H1 (cell line): Measurements from ENCODE around the gene CHST2. TPM values are rescaled to one million over a fixed set of nuclear protein-coding genes. Genes with fewer than 3 reads are reported as not detected.

Source experiments
- CHD7 ChIP-seq: fragments of 300-600 bp; sonication (generic); IDR thresholded peaks from 2 replicates; pipeline ENCODE4 v1.7.1; 2012; ENCODE audit warnings: low read length, moderate library complexity, mild to moderate bottlenecking, inconsistent platforms; ENCODE audit not compliant: insufficient replicate concordance
- CREB1 ChIP-seq: IDR thresholded peaks from 2 replicates; pipeline ENCODE4 v1.6.1; 2012; ENCODE audit warnings: inconsistent platforms
- E2F6 ChIP-seq: IDR thresholded peaks from 2 replicates; pipeline ENCODE4 v1.6.1; 2012; ENCODE audit warnings: inconsistent platforms
- KDM1A ChIP-seq: fragments of 200-600, 300-600 bp; sonication (generic); IDR thresholded peaks from 2 replicates; pipeline ENCODE4 v1.7.1; 2016; ENCODE audit warnings: mild to moderate bottlenecking, low read length, borderline replicate concordance
- POLR2A ChIP-seq, 2 experiments: IDR thresholded peaks; 1 replicate in 1 of 2; 2 replicates in 1 of 2; pipeline ENCODE4 v1.6.1; 2011; ENCODE audit warnings: low read depth in 2 of 2, low read length in 2 of 2, mild to moderate bottlenecking in 2 of 2; ENCODE audit errors: control extremely low read depth in 1 of 2
- TAF1 ChIP-seq: IDR thresholded peaks from 2 replicates; pipeline ENCODE4 v1.6.1; 2011; ENCODE audit warnings: mild to moderate bottlenecking, low read depth, low read length
- YY1 ChIP-seq: IDR thresholded peaks from 2 replicates; pipeline ENCODE4 v1.6.1; 2011; ENCODE audit warnings: low read depth, mild to moderate bottlenecking, low read length
- polyA plus RNA-seq, 7 experiments: library from polyadenylated mRNA; depleted of rRNA in 3 of 7; stranded (reverse) in 5 of 7; unstranded in 2 of 7; fragments of >200 nt in 5 of 7; fragments of 200-250 nt in 2 of 7; gene quantifications; 1 replicate in 5 of 7; 2 replicates in 1 of 7; 4 replicates in 1 of 7; pipeline versions ENCODE4 v1.2.1 to v1.2.3, GENCODE V29; 2011 to 2013; ENCODE audit warnings: missing spikeins in 2 of 7, mixed read lengths in 2 of 7
- total RNA-seq: library from RNA; stranded (reverse); fragmentation: NEBNext Ultra II Directional; extraction: Animal tissue kit (Norgen Biotek cat#: 25700); gene quantifications from 2 replicates; pipeline ENCODE4 v1.2.1, GENCODE V29; 2021

Gene CHST2
- total and polyA plus RNA-seq, 2 of the 8 experiments (the other 6 are each of a cell fraction or from before 2014, with no cell fraction given): 3.2 to 15.1 TPM

GRCh38 chr3:143103652-143104051 lies 15.9 kb upstream of the CHST2 start (continued):
- TF ChIP-seq CHD7 (no peak), TAF1 (no peak), KDM1A (no peak), POLR2A (IDR thresholded peaks at IDR 0.05; ENCODE audit: control extremely low read depth in 1 of 2, low read depth in 2 of 2, low read length in 2 of 2) (no peak), E2F6 (no peak), CREB1 (no peak), YY1 (no peak)
